GM19238 (cell line): ENCODE results near the gene TLE6.
"Not testable (repeated sequence)": the region's sequence is repeated elsewhere in the genome, so short reads cannot be mapped to it uniquely, and the experiment has no call there.

Experiments
- DNase-seq: peaks from one replicate; pipeline ENCODE4 v3.0.0; 2011; ENCODE audit warnings: low spot score; ENCODE audit not compliant: insufficient read length

Gene TLE6

GRCh38 chr19:3028305-3029064, 51.1 kb downstream of the TLE6 start:
- DNase-seq, result no peak

- no peak for DNase-seq
Measured at GRCh38 chr19:3029065-3029923, 51.9 kb downstream of the TLE6 start, which contains the start of gene TLE2. Gene TLE2 (minus strand): TSS chr19:3029280. CDS start chr19:3028904, 376 bp downstream.

- DNase-seq, result no peak
Measured at GRCh38 chr19:3031607-3031867, 54.2 kb downstream of the TLE6 start.

GRCh38 chr19:3033595-3034405, 56.4 kb downstream of the TLE6 start:
- no peak for DNase-seq

GRCh38 chr19:3034406-3034655, 57.0 kb downstream of the TLE6 start:
- DNase-seq, result no peak

- DNase-seq, result no peak
Measured at GRCh38 chr19:3034656-3035541, 57.5 kb downstream of the TLE6 start.

- peak; percentile 100 for DNase-seq
Measured at GRCh38 chr19:3035542-3036118, 58.3 kb downstream of the TLE6 start.

GRCh38 chr19:3036119-3036976, 59.0 kb downstream of the TLE6 start:
- peak; percentile 83 for DNase-seq

GRCh38 chr19:3036977-3037544, 59.7 kb downstream of the TLE6 start:
- not testable (repeated sequence) for DNase-seq

- no peak for DNase-seq
Measured at GRCh38 chr19:3038214-3038613, 60.9 kb downstream of the TLE6 start.

GRCh38 chr19:3039125-3039524, 61.8 kb downstream of the TLE6 start:
- no peak for DNase-seq

- no peak for DNase-seq
Measured at GRCh38 chr19:3039641-3040077, 62.3 kb downstream of the TLE6 start.

- DNase-seq, result no peak
Measured at GRCh38 chr19:3041327-3041726, 64.0 kb downstream of the TLE6 start.

- no peak for DNase-seq
Measured at GRCh38 chr19:3041761-3042620, 64.6 kb downstream of the TLE6 start.

GRCh38 chr19:3042621-3043267, 65.4 kb downstream of the TLE6 start:
- DNase-seq, result no peak
